ENCODE results near the gene ERP29. TPM values are rescaled to one million over a fixed set of nuclear protein-coding genes. Genes with fewer than 3 reads are reported as not detected.
"Not testable (repeated sequence)": the region's sequence is repeated elsewhere in the genome, so short reads cannot be mapped to it uniquely, and the experiment has no call there.

The ERP29 gene
- total RNA-seq, 4 donors from 2014 or later: 39.8 to 62.7 (median 49.1) TPM

DNA sequence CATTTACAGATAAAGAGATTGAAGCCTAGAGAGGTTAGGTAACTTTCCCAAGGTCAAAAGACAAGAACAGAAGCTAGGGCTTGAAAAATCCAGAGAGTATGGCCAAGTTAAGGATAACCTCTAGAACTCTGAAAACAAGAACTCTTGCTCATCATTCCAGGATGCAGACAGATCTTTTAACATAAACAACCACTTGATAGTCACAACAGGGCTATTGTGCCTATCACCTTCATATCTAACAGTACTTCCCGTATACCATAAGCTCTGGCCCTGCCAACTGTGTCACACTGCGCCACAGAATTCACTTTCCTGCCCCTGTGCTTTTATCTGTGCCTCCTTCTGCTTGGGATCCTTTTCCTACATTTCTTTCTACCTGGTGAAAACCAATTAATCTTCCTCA lies 18.2 kb downstream of the ERP29 start:
- Histone ChIP-seq H3K36me3 (peaks cover 0 to 75% (median 0%) of the 10 kb centered on the region in 3 donors), H3K9me3 (no peaks in the 10 kb centered on the region), H3K4me1 (no peaks in the 10 kb centered on the region), H3K27ac (no peak overlapping the region), H3K27me3 (no peaks in the 10 kb centered on the region), H3K4me3 (no peak overlapping the region)
- DNase-seq: no peak
- TF ChIP-seq, protein P1, sequence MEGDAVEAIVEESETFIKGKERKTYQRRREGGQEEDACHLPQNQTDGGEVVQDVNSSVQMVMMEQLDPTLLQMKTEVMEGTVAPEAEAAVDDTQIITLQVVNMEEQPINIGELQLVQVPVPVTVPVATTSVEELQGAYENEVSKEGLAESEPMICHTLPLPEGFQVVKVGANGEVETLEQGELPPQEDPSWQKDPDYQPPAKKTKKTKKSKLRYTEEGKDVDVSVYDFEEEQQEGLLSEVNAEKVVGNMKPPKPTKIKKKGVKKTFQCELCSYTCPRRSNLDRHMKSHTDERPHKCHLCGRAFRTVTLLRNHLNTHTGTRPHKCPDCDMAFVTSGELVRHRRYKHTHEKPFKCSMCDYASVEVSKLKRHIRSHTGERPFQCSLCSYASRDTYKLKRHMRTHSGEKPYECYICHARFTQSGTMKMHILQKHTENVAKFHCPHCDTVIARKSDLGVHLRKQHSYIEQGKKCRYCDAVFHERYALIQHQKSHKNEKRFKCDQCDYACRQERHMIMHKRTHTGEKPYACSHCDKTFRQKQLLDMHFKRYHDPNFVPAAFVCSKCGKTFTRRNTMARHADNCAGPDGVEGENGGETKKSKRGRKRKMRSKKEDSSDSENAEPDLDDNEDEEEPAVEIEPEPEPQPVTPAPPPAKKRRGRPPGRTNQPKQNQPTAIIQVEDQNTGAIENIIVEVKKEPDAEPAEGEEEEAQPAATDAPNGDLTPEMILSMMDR (IDR thresholded peaks at IDR 0.05): no peak
- TF ChIP-seq POLR2A (IDR thresholded peaks at IDR 0.05): no peak

DNA sequence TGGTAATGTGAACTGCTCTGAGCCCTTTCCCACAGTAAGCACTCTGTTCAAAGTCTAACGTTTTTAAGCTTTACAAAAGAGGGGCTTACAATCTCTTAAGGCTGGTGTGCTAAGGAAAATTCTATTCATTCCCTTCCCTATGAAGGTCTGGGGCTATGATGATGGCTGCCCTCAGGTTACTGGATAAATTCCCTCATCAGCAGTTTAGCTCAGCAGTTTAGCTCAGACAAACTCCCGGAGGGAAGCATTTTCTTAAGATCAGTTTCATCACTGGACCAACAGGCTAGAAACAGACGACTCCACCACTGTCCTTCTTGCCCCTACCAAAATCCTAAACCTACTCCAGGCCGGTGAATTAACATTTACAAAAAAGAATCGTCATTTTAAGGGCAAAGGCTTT lies 19.1 kb downstream of the ERP29 start:
- H3K27ac ChIP-seq: no peak overlapping the region
- DNase-seq: no peak
- no peak overlapping the region for H3K4me3 ChIP-seq
- no peak for TF ChIP-seq POLR2A (IDR thresholded peaks at IDR 0.05)
- TF ChIP-seq, protein P1 (IDR thresholded peaks at IDR 0.05): no peak
- no peaks in the 10 kb centered on the region for H3K27me3 ChIP-seq
- no peaks in the 10 kb centered on the region for H3K4me1 ChIP-seq
- H3K36me3 ChIP-seq: peaks cover 0 to 80% (median 0%) of the 10 kb centered on the region in 3 donors
- H3K9me3 ChIP-seq: no peaks in the 10 kb centered on the region

DNA sequence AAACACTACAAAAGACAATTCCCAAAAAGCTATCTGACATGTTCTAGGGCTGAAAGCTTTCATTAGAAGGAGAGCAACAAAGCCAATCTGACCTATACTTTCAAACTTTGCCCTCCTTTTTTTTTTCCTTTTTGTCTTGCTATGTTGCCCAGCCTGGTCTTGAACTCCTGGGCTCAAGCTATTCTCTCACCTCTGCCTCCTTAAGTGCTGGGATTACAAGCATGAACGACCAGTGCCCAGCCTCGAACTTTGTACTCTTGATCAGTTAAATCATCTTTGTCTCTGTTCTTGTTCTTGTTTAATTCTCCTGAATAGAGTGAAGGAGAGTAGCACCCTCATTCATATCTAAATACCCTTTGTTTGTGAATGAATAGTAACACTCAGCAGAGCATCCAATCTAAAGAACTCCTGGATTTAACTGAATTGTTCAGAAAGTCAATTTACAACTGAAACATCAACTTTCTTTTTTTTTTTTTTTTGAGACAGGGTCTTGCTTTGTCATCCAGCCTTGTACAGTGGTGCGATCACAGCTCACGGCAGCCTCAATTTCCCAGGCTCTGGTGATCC lies 22.1 kb downstream of the ERP29 start:
- no peak overlapping the region for H3K4me3 ChIP-seq
- no peak overlapping the region for H3K27ac ChIP-seq
- no peaks in the 10 kb centered on the region for H3K4me1 ChIP-seq
- no peak for DNase-seq
- H3K27me3 ChIP-seq: no peaks in the 10 kb centered on the region
- no peaks in the 10 kb centered on the region for H3K9me3 ChIP-seq
- no peak for TF ChIP-seq POLR2A (IDR thresholded peaks at IDR 0.05)
- TF ChIP-seq, protein P1 (IDR thresholded peaks at IDR 0.05): no peak
- peaks cover 0 to 87% (median 0%) of the 10 kb centered on the region in 3 donors for H3K36me3 ChIP-seq

DNA sequence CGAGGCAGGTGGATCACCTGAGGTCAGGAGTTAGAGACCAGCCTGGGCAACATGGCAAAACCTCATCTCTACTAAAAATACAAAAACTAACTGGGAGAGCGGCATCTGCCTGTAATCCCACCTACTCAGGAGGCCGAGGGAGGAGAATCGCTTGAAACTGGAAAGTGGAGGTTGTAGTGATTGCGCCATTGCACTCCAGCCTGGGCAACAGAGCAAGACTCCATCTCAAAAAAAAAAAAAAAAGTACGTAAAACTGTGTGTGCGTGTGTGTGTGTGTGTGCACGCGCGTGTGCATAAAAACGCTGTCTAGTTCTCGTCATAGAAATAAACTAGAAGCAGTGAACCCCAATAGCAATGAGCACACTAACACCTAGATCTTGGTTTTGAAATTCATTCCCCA lies 23.4 kb downstream of the ERP29 start:
- H3K27me3 ChIP-seq, H3K4me1 ChIP-seq: not testable (repeated sequence)

DNA sequence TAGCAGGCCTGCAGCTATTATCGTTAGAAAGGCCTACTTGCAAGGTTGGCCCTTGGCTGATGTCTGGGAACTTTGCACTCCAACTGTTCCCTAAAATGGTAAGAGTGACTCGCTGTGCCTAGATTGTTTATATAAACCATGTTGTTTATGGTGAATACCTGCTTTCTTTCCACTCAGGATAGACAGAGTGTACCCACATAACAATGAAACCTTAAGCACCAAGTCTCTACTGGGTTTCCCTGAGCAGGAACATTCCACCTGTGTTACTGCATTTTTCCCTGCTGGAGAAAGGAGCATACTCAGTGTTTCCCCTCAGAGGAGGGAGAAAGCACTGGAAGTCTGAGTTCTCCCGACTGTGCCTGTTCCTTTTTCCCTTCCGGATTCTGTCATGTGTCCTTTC lies 32.8 kb downstream of the ERP29 start:
- no peaks in the 10 kb centered on the region for H3K9me3 ChIP-seq
- H3K4me3 ChIP-seq: no peak overlapping the region
- H3K27ac ChIP-seq: peak overlapping the region in 1 of 4 donors; percentile 22
- H3K4me1 ChIP-seq: no peaks in the 10 kb centered on the region
- no peak for TF ChIP-seq POLR2A (IDR thresholded peaks at IDR 0.05)
- TF ChIP-seq, protein P1 (IDR thresholded peaks at IDR 0.05): no peak
- no peak for DNase-seq
- peaks cover 0 to 80% (median 0%) of the 10 kb centered on the region in 3 donors for H3K36me3 ChIP-seq
- H3K27me3 ChIP-seq: no peaks in the 10 kb centered on the region

More for the DNA sequence above, 23.4 kb downstream of the ERP29 start:
- not testable (repeated sequence) for H3K4me3 ChIP-seq, H3K27ac ChIP-seq, H3K9me3 ChIP-seq, DNase-seq
- peaks cover 0 to 88% (median 0%) of the 10 kb centered on the region in 3 donors for H3K36me3 ChIP-seq

DNA sequence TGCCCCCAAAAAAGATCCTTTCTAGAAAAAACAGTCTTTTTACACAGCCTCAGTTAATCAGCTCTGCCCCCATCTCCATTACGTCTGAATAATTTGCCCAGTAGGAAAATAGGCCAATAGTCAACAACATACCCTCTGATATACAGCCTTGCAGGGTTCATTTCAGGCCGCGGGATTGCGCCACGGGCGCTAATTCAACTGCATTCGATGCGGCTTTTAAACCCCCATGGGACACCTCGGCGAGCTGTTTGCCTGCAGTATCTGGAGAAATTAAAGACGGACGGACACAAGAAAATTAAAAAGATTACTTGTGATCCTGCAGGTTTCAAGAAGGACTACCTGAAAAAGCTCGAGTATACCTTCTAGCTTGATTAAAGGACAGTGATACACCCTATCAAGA lies 36.1 kb downstream of the ERP29 start:
- no peak overlapping the region for H3K4me3 ChIP-seq
- TF ChIP-seq, protein P1 (IDR thresholded peaks at IDR 0.05): no peak
- TF ChIP-seq POLR2A (IDR thresholded peaks at IDR 0.05): no peak
- H3K9me3 ChIP-seq: no peaks in the 10 kb centered on the region
- no peak for DNase-seq
- no peaks in the 10 kb centered on the region for H3K27me3 ChIP-seq
- H3K27ac ChIP-seq: no peak overlapping the region
- peaks cover 0 to 76% (median 0%) of the 10 kb centered on the region in 3 donors for H3K36me3 ChIP-seq
- H3K4me1 ChIP-seq: no peaks in the 10 kb centered on the region
